ENCODE measurements around the gene TOR2A.
"Not testable (repeated sequence)": the region's sequence is repeated elsewhere in the genome, so short reads cannot be mapped to it uniquely, and the experiment has no call there.

Gene TOR2A

DNA sequence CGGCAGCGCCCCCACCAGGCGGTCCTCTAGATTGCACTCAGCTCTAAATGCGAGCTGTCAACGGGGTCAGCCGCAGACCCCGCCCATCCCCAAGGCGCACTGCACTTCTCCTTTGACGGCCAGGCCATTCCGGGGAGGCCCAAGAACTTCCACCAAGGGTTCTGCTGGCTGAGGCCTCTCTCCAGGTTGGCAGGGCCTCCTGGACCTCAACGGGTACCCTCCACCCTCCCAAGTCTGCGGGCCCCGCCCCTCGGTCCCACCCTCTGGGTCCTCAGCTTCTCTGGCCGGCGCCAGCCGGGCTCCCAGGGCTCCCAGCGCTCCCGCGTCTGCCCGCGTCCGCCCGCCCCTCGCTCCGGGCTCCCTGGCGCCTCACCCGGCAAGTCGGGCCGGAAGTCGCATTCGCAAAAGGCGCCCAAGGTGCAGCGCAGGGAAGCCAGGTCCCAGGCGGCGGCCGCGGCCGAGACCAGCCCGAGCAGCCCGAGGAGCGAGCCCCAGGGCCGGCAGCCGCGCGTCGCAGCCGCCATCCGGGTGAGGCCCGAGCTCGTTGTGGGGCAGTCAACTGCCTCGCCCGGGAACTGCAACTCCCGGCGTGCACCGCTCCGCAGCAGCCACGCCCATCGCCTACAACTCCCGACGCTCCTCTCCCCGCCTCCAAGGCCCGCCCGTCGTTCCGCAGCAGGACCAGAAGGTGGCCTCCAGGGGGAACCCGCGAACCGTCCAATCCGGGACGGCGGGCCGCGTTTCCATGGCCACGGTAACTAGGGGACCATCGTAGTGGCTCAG lies at the start of gene TOR2A:
Gene TOR2A, minus strand, starts transcription at position 548 of the 783 bp plus-strand sequence. Its CDS starts 24 bp downstream, at position 524.
- FAIRE-seq, result peak; percentile 90

DNA sequence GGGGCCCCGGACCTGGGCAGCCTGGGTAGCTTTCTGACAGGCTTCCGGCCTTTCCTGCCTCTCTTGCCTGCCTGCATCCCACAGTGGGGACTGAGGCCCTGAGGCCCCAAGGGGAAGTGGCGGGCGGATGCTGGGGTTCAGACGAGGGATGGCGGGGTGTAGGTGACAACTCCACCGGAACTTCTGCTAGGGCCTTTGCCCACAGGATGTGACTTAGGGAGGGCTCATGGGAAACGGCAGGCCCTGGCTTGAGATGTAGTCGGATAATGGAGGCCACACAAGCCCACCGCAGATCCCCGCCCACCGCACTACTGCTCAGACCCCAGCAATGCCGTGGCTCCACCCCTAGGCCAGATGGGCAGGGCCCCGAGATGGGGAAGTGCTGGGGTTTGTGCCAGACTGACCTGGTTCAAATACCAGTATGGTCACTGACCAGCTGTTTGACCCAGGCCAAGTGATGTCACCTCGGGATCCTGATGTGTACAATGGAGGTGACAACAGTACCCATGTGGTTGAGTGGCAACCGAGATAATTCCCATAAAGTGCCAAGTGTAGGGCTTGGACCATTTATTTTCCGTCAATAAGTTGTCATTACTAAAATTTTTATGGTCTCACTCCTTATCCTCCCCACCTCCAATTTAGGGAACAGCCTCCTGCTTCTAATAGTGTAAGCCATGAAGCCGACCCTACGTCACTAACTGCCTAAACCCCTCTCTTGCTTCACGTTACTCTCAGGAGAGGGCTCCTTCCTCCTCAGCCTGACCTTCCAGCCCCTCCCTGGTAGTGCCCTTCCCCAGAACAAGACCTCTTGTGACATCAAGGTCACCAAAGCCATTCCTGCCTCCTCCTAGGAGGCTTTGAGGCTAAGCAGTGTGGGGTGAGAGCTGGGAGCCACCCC lies 48.3 kb upstream of the TOR2A start:
- no peak for FAIRE-seq

DNA sequence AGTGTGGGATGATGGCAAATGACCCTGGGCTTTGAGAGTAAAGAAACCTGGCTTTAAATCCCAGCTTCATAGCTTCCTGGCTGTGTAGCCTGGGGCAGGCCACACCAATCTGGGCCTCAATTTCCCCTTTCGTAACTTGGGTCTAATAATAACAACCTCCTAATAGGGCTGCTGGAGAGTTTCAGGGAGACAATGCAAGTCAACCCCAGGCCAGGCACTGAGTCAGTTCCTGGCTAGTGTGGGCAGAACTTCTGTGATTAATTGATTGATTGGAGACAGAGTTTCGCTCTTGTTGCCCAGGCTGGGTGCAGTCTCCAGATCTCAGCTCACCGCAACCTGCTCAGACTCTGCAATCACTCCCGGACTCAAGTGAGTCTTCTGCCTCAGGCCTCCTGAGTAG lies 46.7 kb upstream of the TOR2A start:
- no peak for FAIRE-seq

DNA sequence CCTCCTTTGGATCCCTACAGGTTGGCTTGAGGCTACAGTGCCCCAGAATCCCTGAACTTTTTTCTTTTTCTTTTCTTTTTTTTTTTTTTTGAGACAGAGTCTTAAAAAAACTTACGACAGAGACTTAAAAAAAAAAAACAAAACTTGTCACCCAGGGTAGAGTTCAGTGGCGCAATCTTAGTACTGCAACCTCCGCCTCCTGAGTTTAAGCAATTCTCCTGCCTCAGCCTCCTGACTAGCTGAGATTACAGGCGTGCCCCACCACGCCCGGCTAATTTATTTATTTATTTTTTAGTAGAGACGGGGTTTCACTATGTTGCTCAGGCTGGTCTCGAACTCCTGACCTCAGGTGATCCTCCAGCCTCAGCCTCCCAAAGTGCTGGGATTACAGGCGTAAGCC lies 45.8 kb upstream of the TOR2A start:
- not testable (repeated sequence) for FAIRE-seq

DNA sequence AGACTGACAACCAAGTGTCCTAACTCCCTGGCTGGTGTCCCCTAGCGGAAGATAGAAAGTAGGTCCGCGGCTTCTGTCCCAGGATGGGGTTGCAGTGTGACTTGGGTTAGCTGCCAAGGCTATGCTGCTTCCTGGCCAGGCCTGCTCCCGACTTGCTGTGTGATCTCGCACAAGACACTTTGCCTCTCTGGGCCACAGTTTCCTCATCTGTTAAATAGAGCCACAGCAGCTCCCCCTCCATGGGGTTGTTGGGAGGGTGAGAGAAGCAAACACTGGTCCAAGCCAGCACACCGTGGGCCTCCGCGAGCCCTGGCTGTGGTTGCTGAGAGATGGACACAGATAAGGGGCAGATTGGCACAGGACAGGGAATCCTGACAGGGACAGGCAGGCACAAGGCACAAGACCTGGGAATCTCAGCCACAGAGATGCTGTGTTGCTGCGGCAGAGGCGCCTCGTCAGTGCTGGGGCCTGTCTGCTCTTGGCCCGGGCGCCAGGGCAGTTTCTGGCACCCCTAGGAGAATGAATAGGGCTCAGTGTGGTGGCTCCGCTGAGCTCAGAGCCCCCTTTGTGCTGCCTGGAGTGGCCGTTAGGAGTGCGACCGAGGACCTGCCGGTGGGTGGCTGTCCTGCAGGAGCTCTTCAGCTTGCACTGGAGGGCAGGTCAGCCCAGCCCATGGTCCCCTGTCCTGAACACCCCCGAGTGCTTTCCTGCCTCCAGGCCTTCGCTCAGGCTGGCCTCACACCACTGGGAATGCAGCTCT lies 45.2 kb upstream of the TOR2A start:
- no peak for FAIRE-seq

DNA sequence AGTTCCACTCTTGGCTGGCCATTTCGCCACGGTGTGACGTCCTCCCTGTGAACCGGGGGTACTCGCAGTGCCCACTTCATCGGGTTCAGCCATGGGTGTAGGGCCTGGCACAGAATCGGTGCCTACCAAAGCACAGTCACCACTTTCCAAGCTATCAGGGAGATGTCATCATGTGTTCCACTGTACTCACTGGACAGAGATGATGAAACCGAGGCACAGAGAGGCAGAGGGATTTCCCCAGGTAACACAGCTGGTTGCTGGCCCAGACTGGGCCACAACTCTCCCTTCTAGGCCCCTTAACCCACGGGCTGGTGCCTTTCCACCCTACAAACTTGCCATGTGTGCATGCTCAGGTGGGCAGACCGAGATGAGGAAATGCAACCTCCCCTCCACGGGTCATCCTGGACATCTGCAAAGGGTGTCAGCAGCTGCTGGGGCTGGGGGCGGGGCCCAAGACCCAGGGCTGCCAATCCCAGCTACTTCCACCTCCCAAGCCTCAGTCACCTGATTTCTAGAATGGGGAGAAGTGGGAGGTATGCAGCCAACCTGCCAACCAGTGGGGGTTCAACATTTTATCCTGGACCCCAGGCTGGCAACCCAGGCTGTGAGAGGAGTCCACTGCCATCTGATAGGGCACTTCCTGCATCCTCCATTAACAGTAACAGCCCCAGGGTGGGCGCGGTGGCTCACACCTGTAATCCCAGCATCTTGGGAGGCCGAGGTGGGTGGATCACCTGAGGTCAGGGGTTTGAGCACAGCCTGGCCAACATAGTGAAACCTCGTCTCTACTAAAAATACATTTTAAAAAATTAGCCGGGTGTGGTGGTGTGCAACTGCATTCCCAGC lies 44.3 kb upstream of the TOR2A start:
- FAIRE-seq, result no peak

DNA sequence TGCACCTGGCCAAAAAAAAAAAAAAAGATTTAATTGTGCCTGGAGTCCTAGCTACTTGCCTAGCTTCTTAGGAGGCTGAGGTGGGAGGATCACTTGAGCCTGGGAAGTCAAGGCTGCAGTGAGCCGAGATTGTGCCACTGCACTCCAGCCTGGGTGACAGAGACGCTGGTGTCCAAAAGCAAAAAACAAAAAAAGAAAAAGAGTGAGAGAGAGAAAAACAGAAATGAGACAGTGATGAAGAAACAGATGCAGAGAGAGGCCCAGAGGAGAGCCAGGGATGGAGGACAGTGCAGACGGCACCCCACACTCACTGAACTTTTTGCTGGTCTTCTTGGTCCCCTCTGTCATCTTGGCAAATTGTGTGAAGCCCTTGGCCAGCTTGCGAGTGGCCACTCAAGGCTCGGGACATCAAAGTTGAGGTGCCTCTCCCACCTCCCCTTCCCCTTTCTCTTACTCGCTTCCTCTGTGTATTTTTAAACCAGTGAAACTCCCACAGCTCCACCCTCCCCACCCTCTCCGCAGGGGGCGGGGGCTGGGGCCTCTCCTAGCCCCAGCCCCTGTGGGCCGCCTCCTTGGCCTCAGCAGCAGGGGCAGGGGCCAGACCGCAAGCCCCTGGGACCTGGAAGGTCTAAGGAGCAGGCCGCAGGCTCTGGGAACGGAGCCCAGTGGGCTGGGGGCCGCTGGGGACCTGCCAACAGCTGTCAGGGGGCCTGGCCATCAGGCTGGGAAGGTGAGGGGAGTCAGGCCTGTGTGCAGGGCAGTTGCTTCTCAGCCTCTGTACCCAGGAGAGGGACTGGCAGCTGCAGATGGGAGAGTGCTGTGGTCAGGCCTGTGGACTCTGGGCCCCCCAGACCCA lies 43.4 kb upstream of the TOR2A start, which contains the start of gene SH2D3C:
Gene SH2D3C, minus strand, starts transcription at position 387 of the 856 bp plus-strand sequence. Its CDS starts 39 bp downstream, at position 348.
- FAIRE-seq, result no peak

DNA sequence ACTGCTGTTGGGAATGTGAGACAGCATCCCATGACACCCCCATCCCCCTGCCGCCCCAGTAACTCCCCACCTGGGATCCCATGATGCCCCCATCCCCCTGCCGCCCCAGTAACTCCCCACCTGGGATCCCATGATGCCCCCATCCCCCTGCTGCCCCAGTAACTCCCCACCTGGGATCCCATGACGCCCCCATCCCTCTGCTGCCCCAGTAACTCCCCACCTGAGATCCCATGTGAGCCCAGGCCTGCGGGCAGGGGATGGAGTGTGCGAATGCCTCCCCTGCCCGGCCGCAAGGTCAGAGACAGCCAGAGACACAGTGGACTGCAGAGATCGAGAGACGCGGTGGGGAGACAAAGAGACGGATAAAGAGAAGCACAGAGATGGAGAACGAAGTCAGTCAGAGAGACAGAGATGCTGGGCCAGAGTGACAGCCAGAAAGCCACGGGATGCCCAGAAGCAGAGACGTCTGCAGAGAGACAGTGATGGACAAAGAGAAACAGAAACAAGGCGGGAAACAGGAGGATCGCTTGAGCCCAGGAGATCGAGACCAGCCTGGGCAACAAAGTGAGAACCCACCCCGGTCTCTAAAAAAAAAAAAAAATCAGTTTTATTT lies 42.4 kb upstream of the TOR2A start:
- FAIRE-seq, result no peak

DNA sequence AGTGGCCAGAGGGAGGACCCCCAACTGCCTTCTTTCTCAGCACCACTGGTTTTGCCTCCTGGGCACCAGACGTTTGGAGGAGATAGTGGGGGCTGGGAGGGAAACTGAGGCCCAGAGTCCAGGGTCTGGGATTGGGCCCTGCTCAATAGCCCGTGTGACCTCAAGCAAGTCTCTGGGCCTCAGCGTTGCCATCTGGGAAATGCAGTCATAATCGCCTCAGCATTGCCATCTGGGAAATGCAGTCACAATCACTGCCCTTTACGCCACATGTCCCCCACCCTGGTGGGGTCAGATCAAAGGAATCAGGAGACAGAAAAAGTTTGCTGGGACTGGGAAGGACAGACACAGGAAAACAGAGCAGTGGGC lies 41.8 kb upstream of the TOR2A start:
- no peak for FAIRE-seq

DNA sequence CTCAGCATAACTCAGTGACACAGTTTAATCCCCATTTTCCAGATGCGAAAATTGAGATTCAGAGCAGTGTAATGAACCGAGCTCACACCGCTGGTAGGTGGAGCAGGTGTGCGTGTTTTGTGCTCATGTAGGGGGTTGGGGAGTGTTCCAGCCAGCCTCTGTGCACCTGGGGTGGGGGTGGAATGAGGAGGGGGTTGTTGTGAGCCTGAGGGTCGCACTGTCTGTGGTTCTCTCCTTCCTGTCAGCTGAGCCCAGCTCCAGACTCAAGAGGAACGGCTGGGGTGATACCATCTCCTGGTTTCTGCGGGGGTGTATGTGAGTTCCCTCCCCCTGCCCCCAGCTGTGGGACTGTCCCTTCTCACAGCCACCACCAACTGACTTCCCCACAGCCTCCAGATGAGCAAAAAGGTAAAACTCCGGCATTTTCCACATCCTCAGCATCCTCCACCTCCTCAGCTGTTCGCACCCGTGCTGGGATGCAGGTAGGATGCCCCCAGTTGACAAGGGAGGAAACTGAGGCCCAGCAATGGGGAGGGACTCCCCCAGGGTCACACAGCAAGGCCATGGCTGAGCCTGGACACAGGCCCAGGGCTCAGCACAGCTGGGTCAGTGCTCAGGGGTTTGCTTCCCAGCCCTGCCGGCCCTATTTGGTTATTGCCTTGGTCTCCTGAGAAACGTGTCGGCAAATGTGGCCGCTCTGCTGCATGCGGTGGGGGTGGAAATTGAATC lies 41.3 kb upstream of the TOR2A start:
- no peak for FAIRE-seq

DNA sequence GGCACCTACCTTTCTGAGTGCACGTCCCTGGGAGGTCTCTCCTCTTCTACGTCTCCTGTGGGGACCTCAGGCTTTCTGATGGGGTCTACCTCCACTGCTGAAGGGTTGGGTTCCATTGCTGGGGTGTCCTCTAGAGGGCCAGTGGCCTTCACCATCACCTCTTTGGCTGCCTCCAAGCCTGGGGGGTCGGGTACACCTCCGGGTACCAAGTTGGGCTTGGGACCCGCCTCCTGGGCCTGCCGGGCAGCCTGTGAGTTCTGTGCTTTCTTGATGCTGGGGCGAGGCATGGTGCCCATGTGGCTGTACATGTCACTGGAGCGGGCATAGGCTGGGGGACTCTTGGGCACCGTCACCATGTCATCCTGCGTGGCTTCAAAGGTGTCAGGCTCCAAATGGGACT lies 38.9 kb upstream of the TOR2A start:
- no peak for FAIRE-seq

DNA sequence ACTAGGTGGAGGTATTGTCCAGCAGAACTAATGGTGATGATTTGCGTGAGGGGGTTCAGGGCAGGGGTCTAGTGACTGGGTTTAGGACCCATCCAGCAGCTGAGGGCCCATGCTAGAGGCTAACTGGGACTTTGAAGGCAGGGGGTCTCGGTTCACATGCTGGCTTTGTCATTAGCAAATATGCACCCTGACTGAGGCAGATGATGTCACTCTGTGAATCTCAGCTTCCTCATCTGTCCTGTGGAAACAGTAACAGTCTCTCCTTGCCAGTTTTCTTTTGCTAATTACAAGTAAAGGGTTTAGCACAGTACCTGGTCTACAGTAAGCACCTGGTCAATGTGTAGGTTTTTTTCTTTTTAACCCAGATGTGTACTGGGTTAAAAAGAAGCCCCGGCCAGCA lies 38.2 kb upstream of the TOR2A start:
- FAIRE-seq, result no peak

DNA sequence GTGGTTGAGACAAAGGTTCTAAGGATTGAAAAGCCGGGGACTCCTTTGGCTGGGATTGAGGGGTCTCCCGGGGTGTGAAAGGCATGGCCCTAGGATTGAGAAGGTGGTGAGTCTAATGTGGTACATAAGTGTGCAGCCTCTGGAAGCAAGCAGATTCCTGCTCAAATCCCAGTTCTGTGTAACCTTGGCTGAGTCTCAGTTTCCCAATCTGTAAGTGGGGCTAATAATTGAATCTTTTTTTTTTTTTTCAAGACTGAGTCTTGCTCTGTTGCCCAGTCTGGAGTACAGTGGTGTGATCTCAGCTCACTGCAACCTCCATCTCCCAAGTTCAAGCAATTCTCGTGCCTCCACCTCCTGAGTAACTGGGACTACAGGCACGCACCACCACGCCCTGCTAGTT lies 37.5 kb upstream of the TOR2A start:
- no peak for FAIRE-seq

DNA sequence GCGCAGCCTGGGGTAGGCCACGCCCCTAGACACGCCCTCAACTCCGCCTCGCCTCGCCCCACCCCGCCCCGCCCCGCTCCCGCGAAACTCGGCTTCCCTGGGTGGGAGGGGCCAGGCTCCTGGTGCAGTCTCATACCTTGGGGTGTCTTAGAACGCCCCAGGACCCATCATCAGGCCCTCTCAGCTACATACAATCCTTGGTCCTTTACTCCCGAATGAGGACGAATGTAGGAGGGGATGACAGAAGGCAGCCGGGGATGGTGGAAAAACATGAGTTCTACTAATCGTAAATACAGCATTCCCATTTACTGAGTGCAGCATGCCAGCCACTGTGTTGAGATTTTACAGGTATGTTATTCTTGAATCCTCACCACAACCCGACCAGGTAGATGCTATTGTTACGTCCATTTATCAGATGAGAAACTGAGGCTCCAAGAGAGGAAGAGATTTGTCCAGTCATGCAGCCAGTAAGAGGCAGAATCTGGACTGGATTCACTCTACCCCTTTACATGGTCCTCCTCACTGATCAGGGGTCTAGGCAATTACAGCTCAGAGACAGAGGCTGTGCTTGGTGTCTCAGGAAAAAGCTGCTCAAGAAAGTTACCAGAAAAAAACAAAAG lies 36.6 kb upstream of the TOR2A start:
- no peak for FAIRE-seq

DNA sequence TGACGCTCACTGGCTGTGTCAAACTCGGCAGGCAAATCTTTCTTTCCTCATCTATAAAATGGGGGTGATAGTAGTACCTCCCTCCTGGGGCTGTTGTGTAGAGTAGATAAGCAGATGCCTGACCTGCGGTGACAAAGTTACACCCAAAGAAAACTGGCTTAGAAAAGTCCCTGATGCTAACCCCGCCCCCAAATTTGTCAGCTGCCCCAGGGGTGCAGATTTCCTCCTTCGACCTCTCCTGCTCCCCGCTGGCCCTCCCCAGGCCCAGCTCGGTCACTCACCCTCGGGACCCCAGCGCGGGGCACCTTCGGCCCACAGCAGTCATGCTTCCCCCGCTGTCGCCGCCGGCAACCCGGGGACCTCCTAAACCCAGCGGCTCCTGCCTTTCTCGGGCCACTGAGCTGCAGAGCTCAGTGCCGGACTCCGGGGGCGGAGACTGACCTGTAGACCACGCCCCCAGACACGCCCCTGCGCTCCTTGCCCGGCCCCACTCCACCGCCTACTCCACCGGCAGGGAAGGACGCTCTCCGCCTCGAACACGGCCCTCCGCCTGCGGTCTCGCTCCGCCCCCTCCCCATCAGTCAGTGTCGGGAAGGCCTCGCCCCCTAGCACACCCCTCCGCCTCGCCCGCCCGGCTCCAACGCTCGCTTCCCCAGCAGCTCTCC lies 35.9 kb upstream of the TOR2A start:
- FAIRE-seq, result peak; percentile 96

DNA sequence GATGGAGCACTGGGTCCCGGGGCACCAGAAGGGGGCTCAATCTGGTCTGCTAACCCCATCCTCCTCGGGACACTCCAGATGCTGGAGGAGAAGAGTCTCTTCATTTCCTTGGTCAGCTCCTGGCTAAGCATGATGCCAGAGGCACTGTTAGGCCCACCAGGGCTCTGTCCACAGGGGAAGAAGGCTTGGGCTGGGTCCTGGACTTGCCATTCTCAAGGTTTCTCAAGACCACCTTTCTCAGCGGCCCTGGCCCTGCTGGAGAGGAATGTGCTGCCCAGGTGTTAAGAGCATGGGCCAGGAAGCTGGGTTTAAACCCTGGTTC lies 35.5 kb upstream of the TOR2A start:
- no peak for FAIRE-seq

DNA sequence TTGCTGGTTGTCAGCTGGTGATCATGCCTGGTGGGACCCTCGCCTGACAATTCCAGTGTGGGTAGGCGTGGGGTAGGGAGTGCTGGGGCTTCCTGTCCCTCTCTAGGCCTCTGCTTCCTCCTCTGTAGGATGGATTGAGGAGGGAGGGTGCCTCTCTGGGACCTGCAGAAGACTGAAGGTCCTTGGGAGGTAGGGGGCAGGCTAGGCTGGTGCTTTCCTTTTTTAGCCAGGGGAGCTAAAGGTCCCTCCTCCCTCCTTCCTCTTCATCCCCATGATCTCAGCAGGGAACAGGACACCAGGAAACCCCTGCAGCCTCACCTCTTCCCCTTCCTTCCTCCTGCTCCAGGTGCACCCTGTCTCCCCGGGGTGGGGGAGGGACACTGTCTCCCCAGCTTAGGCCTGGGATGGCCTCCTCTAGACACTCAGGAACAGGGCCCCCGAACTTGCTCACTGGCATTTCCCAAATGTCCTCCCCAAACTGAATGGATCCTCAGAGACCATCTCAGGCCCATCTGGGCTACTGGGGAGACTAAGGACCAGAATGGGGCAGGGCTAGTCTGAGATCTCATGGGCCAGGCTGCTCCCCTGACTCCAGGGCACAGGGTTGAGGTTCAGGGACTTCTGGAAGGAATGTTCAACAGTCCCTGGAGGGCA lies 35.0 kb upstream of the TOR2A start:
- FAIRE-seq, result no peak

DNA sequence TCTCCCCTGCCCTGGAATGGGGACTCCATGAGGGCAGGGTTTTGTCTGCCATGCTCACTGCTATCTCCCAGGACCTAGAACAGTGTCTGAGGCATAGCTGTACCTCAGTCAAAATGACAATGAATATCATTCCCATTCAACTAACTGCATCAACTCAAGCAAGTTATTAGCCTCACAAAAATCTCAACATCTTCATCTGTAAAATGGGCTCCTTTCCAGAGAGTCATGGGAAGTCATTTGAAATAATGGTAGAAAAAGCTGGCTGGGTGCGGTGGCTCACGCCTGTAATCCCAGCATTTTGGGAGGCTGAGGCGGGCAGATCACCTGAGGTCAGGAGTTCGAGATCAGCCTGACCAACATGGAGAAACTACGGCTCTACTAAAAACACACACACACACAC lies 34.0 kb upstream of the TOR2A start:
- FAIRE-seq, result no peak

DNA sequence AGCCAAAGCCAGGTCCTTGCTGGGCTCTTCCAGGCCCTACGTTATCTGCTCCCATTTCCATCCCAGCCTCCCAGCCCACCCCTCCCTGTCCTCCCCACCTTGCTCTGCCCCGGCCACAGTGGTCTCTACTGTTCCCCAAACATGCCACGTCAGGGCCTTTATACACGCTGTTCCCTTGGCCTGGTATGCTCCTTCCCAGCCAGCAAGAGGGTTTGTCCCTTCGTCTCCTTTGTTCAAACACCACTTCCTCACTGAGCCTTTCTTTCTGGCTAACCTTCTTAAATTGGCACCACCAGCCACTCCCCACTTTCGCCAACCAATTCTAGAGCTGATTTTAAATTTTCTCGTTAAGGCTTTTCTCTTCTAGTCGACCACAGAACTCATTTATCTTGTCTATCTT lies 33.6 kb upstream of the TOR2A start:
- FAIRE-seq, result no peak
